Mucosa of stomach (tissue), 1 donor: ENCODE measurements around the gene TRAM2.

ENCODE experiments used
- H3K27me3 ChIP-seq: one replicate; pipeline ENCODE4 v1.7.0; 2013; ENCODE audit warnings: mild to moderate bottlenecking, low read length; ENCODE audit not compliant: control insufficient read depth, insufficient read depth
- H3K36me3 ChIP-seq: one replicate; pipeline ENCODE4 v1.7.0; 2013; ENCODE audit warnings: low read length; ENCODE audit not compliant: control insufficient read depth, insufficient read depth
- H3K4me1 ChIP-seq: one replicate; pipeline ENCODE4 v1.7.0; 2013; ENCODE audit warnings: mild to moderate bottlenecking, low read length; ENCODE audit not compliant: control insufficient read depth, insufficient read depth
- H3K4me3 ChIP-seq: one replicate; pipeline ENCODE4 v1.7.0; 2013; ENCODE audit warnings: low read length
- H3K9ac ChIP-seq: one replicate; pipeline ENCODE4 v1.7.0; 2013; ENCODE audit warnings: mild to moderate bottlenecking, low read length, moderate library complexity
- H3K9me3 ChIP-seq: one replicate; pipeline ENCODE4 v1.7.0; 2013; ENCODE audit warnings: mild to moderate bottlenecking, low read length, moderate library complexity; ENCODE audit not compliant: control insufficient read depth
- donor health status: Pancreatic carcinoma.

Gene TRAM2

DNA sequence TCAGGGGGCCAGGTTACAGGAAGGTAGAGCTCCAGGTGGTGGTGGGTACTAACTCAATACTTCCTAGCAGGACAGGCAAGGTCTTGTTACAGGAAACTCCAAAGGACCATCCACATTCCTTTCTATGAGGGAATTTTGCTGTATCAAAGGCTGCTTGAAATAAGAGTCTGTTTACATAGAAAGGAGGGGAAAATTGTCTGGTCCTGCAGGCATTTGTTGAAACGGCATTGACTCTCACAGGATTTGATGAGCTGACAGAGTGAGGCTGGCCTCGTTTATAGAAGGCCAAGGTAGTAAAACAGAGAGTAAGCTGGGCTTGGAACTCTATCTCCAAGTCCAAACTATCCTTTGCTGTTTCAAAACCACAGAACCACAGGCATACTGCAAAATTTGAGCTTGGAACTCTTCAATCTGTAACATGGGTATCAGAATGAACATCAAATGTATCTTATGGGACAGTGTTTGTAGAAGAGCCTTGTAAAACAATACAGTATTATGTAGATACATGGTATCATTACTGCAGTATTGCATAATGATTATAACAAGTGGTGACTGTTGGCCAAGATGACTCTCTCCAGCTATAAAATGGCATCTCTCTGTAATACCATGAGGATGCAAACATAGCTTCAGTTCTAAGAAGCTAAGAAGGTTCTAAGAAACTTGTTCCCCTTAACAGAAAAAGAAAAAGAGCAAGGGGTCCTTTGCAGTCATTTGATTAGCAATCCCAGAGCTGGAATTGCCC lies 61.5 kb downstream of the TRAM2 start:
- Histone ChIP-seq H3K9me3 (no peaks in the 10 kb centered on the region), H3K4me3 (no peak overlapping the region), H3K4me1 (peaks cover 25% of the 10 kb centered on the region), H3K27me3 (no peaks in the 10 kb centered on the region), H3K36me3 (no peaks in the 10 kb centered on the region), H3K9ac (no peak overlapping the region)

DNA sequence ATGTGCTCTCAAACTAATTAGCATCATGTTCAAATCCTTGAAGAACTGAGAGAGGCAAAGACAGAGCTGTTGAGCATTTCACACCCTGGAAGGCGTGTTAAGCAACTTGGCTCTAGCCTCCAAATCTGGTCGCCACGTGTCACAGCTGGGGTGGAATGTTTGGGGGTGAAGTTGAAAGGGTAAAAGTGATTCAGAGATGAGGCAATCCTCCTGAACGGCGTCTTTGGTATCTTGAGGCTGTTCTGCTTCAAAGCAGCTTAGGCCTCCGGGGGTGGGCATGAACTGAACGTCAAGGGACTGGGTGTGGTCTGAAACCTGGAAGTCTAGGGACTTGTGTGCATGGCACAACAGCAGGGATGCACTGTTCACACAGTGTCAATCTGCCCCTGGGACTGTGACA lies 62.3 kb downstream of the TRAM2 start:
- Histone ChIP-seq H3K4me3 (no peak overlapping the region), H3K9ac (no peak overlapping the region), H3K4me1 (peaks cover 25% of the 10 kb centered on the region), H3K9me3 (no peaks in the 10 kb centered on the region), H3K36me3 (peaks cover 2% of the 10 kb centered on the region), H3K27me3 (no peaks in the 10 kb centered on the region)

DNA sequence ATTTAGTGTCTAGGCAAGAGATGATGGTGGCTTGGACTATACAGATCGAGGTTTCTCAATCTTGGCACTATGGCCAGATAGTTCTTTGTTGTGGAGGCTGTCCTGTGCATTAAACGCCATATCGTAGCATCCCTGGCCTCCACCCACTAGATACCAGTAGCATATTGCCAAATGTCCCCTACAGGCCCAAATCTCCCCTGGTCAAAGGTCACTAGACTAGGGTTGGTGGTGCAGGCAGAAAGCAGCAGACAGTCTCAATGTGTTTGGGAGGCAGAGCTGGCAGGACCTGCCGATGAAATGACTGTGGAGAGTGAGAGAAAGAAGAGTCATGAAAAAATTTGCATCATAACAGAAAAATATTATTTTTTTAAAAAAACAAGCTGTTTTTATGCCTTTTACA lies 63.0 kb downstream of the TRAM2 start:
- H3K4me3 ChIP-seq: no peak overlapping the region
- no peaks in the 10 kb centered on the region for H3K9me3 ChIP-seq
- H3K36me3 ChIP-seq: peaks cover 9% of the 10 kb centered on the region
- peaks cover 22% of the 10 kb centered on the region for H3K4me1 ChIP-seq
- H3K27me3 ChIP-seq: no peaks in the 10 kb centered on the region
- H3K9ac ChIP-seq: no peak overlapping the region

DNA sequence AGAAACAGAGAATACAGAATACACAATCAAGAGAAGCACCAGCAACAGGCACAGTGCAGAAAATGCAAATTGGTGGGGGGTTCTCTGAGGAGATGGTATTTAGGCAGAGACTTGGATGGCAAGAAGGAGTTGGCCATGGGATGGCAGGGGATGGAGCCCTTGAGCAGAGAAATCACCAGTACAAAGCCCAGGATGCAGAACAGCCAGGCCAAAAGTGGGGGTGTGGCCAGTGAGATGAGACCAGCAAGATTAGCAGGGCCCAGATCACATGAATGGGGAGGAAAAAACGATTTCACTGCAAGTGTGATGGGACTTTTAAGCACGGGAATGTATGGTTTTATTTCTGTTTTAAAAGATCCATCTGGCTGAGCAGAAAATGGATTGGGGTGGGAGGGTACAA lies 63.4 kb downstream of the TRAM2 start:
- Histone ChIP-seq H3K36me3 (peaks cover 9% of the 10 kb centered on the region), H3K27me3 (no peaks in the 10 kb centered on the region), H3K9me3 (no peaks in the 10 kb centered on the region), H3K4me1 (peaks cover 18% of the 10 kb centered on the region), H3K9ac (no peak overlapping the region), H3K4me3 (no peak overlapping the region)

DNA sequence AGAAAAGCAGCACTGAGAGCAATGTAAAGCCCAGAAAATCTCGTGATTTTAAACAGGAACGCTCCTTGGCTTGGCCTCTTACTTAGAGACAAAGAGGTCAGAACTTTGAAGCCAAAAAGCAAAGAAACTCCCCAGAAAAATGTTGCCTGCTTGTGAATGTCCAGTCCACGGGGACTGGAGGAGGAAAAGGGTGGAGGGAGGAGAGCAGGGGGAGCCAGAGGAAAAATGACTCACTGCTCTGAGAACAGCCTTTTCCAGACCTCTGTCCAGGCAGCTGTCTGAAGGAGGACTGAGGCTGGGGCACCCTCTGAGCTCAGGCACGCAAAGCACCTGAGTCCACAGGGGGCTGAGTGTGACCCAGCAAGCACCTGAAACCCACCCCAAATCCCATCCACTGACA lies 64.7 kb downstream of the TRAM2 start:
- H3K36me3 ChIP-seq: peaks cover 9% of the 10 kb centered on the region
- peaks cover 5% of the 10 kb centered on the region for H3K4me1 ChIP-seq
- H3K9me3 ChIP-seq: no peaks in the 10 kb centered on the region
- H3K27me3 ChIP-seq: no peaks in the 10 kb centered on the region
- no peak overlapping the region for H3K9ac ChIP-seq
- no peak overlapping the region for H3K4me3 ChIP-seq

DNA sequence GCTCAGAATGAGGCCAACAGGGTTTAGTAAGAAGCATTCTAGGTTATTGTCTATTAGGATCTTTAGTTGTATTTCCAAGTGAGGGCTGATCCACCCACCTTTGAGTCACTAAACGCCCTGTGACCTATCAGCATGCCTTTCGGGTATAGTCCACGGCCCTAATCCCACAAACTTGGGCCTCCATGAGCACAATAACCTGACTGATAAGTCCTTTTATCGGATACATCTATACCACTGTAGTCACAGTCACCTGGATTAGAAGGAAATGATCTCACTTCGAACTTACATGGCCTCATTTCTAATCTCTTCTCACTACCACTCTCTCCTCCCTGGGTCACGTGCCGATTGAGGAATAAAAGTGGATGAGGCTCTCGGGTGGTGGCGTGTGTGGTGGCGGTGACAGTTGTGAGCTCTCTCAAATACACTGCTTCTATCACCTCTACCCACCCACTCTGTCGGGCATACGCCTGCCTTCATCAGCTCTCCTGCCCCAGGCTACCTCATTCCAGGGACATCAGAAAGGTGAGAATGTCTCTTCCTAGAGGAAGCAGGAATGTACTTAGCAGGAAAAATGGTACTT lies 65.2 kb downstream of the TRAM2 start:
- H3K27me3 ChIP-seq: no peaks in the 10 kb centered on the region
- H3K4me1 ChIP-seq: no peaks in the 10 kb centered on the region
- no peak overlapping the region for H3K9ac ChIP-seq
- H3K9me3 ChIP-seq: no peaks in the 10 kb centered on the region
- H3K4me3 ChIP-seq: no peak overlapping the region
- H3K36me3 ChIP-seq: peaks cover 9% of the 10 kb centered on the region

DNA sequence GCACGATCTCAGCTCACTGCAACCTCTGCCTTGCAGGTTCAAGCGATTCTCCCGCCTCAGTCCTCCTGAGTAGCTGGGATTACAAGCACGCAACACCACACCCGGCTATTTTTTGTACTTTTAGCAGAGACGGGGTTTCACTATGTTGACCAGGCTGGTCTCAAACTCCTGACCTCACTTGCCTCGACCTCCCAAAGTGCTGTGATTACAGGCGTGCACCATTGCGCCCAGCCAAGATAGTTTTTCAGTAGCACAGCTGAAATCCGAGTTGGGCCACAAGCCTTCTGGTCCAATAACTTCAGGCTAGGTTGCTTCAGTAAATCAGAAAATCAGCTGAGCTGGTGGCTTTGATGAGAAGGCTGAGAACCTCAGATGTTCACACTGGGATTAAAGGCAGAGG lies 65.7 kb downstream of the TRAM2 start:
- no peaks in the 10 kb centered on the region for H3K9me3 ChIP-seq
- H3K4me1 ChIP-seq: no peaks in the 10 kb centered on the region
- no peak overlapping the region for H3K9ac ChIP-seq
- H3K36me3 ChIP-seq: peaks cover 9% of the 10 kb centered on the region
- no peak overlapping the region for H3K4me3 ChIP-seq
- no peaks in the 10 kb centered on the region for H3K27me3 ChIP-seq

DNA sequence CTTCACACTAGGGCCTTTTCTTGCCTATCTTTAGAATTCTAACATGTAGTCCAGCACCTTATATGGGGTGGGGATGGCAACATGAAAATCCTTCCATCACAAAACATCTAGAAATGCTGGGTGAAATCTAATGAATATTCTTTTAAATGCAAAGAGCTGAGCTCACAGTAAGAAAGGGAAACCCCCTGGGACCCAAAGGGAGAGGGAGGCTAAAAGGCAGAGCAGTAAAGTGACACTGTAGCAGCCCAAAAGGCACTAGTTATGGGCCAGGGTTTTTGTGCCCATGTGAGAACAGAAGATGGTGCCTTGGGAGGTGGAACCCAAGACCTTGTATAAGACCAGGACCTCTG lies 66.7 kb downstream of the TRAM2 start:
- Histone ChIP-seq H3K36me3 (peaks cover 9% of the 10 kb centered on the region), H3K4me1 (peaks cover 5% of the 10 kb centered on the region), H3K4me3 (no peak overlapping the region)

DNA sequence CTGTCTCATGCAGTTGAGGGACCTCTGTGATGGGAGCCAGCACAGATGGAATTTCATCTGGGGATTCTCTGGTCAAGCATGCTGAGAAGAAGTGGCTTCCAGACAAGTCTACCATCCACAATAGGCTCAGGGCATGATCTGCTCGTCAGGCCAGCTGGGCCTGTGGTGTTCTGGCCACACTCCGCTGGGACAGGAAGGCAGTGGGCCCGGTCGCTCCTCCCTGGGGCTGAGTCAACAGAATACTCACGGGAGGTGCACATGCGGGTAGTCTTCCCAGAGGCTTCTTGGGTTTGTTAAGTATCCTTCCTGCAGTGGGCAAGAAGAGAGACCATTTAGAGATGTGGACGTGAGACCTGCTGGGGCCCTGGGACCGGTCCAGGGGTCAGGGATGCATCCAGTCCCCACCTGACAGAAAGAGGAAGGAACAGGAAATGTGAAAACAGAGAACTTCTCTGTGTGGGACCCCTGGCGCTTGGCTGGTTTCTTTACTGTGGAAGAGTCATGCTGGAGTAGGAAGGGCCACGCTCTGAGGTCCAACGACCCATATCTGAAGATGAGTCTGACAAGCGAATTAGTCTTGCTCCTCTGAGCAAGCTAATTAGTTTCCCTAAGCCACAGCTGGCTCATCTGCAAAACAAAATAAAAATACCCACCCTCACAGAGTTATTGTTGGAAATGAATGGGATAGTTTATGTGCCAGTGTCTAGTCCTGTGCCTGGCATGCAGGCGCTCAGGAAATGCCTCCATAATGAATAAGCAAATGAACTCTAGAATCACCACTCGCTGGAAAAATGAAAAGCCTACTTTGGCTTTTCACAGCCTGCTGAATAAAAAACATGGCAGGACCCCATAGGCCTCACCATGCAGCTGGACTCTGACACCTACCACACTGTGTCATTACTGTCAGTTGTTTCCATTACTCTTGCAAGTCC lies 67.3 kb downstream of the TRAM2 start:
- Histone ChIP-seq H3K9ac (no peak overlapping the region), H3K36me3 (peaks cover 9% of the 10 kb centered on the region), H3K4me3 (no peak overlapping the region), H3K9me3 (no peaks in the 10 kb centered on the region), H3K27me3 (no peaks in the 10 kb centered on the region), H3K4me1 (peaks cover 11% of the 10 kb centered on the region)

More for the DNA sequence above, 66.7 kb downstream of the TRAM2 start:
- Histone ChIP-seq H3K9me3 (no peaks in the 10 kb centered on the region), H3K27me3 (no peaks in the 10 kb centered on the region), H3K9ac (no peak overlapping the region)

DNA sequence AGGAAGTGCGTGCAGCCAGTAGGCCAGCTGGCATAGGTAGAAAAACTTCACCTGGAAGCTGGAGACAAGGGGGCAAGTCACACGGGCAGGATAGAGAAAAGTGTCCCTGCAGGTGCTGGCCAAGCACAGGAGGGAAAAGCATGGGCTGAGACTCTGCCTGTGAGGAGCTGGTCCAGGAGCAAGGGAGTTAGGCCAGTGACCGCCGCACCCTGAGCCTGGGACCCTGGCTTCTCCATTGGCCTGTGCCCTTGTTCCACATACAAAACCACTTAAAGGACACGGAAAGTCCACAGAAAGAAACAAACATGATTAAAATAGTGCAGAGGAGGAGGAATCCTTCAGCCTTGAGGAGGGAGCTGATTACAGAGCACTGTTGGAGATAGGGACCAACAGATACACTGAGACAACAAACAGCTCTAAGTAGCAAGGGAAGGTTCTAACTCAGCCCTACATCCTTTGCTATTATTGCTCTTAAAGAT lies 68.6 kb downstream of the TRAM2 start:
- peaks cover 24% of the 10 kb centered on the region for H3K4me1 ChIP-seq
- no peak overlapping the region for H3K4me3 ChIP-seq
- no peaks in the 10 kb centered on the region for H3K27me3 ChIP-seq
- no peaks in the 10 kb centered on the region for H3K9me3 ChIP-seq
- H3K36me3 ChIP-seq: peaks cover 9% of the 10 kb centered on the region
- no peak overlapping the region for H3K9ac ChIP-seq

DNA sequence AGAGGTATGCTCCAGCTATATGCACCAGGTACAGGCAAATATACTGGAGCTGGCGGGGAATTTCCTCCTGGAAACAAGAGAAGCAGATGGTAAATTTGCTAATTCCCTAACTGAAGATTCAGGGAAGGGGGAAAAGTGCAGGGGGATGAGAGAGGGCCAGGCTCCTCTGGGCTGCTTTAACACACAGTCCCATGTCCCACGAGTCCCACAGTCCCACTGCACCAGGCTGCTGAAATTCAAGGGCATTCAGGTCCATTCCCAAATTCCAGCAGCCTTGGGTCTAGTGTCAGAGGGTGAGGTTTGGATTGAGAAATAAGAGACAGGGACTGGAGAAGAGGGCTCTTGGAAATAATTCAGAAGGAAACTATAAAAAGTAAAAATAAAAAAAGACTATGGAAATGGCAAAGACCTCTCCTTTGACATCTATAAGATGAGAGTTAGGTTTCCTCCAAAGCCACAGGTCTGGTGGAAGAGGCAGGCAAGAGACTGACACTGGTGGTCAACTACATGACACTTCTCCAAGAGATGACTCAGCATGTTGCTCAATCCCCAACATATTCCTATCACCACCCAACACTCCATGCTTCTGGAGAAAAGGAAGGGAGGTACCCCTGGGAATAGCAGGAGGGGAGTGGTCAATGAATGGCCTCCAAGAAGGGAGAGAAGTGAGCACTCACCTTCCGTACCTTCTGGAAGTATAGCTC lies 69.2 kb downstream of the TRAM2 start:
- Histone ChIP-seq H3K9me3 (no peaks in the 10 kb centered on the region), H3K9ac (no peak overlapping the region), H3K4me1 (peaks cover 30% of the 10 kb centered on the region), H3K36me3 (peaks cover 9% of the 10 kb centered on the region), H3K27me3 (no peaks in the 10 kb centered on the region), H3K4me3 (no peak overlapping the region)
